ENCODE measurements around the gene CD300E. TPM values are rescaled to one million over a fixed set of nuclear protein-coding genes. Genes with fewer than 3 reads are reported as not detected.
"Not testable (repeated sequence)": the region's sequence is repeated elsewhere in the genome, so short reads cannot be mapped to it uniquely, and the experiment has no call there.

Gene CD300E
- total and polyA plus RNA-seq, 2 donors (not counting 1 experiment from before 2014, with no cell fraction given), result 0.10 to 0.92 TPM

DNA sequence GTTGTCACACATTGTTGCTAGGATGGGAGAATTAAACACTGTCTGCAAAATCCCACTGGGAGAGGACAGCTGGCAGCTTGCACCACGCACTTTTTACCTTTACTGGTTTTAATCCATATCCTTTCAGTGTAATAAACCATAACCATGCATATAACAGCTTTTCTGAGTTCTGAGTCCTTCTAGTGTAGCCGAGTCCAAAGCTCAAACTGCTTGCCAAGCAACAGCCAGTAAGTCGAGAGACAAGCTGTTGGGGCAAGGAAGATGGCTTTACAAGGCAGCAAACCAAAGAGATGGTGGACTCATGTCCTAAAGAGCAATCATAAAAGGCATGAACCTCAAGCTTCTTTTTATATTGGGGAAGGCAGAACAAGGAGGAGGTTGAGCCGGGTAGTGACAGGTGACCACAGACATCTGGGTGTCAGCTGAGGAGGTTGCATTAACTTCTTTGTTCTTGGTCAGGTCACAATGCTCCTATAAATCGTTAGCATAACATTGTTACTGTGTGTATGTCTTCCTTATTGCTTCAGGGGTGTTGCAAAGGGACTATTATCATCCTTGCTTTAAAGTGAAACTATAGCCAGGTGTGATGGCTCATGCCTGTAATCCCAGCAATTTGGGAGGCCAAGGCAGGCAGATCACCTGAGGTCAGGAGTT is 48.9 kb downstream of the CD300E start:
- WGBS (ENCODE audit: insufficient coverage), result 74% methylated on average over 5 of the region's 5 CpGs
- Mint-ChIP-seq H3K27me3 (peaks cover 39% of the 10 kb centered on the region), H3K4me3 (no peak overlapping the region), H3K9me3 (ENCODE audit: insufficient read depth) (no peaks in the 10 kb centered on the region), H3K4me1 (peaks cover 2% of the 10 kb centered on the region), H3K27ac (no peak overlapping the region)
- H3K27ac ChIP-seq (ENCODE audit: low read length in 2 of 2), result no peak overlapping the region
- H3K4me1 ChIP-seq (ENCODE audit: control insufficient read depth in 2 of 2, insufficient read depth in 2 of 2, low read length in 2 of 2), result no peaks in the 10 kb centered on the region
- no peak overlapping the region for H2AFZ ChIP-seq (ENCODE audit: insufficient read depth, low read depth, low read length, poor library complexity, severe bottlenecking)
- intact Hi-C loops (cut with micrococcal nuclease), result no loop called here
- TF ChIP-seq, protein P1, sequence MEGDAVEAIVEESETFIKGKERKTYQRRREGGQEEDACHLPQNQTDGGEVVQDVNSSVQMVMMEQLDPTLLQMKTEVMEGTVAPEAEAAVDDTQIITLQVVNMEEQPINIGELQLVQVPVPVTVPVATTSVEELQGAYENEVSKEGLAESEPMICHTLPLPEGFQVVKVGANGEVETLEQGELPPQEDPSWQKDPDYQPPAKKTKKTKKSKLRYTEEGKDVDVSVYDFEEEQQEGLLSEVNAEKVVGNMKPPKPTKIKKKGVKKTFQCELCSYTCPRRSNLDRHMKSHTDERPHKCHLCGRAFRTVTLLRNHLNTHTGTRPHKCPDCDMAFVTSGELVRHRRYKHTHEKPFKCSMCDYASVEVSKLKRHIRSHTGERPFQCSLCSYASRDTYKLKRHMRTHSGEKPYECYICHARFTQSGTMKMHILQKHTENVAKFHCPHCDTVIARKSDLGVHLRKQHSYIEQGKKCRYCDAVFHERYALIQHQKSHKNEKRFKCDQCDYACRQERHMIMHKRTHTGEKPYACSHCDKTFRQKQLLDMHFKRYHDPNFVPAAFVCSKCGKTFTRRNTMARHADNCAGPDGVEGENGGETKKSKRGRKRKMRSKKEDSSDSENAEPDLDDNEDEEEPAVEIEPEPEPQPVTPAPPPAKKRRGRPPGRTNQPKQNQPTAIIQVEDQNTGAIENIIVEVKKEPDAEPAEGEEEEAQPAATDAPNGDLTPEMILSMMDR (IDR thresholded peaks at IDR 0.05), result no peak
- no peak for TF ChIP-seq EZH2 (IDR thresholded peaks at IDR 0.05; ENCODE audit: borderline replicate concordance, insufficient read depth, low read depth, low read length, poor library complexity, severe bottlenecking)
- no peak for ATAC-seq (ENCODE audit: low read depth)
- H3K27me3 ChIP-seq (replicated peaks in 1 of 4; ENCODE audit: control extremely low read depth in 1 of 4, control insufficient read depth in 3 of 4, insufficient read depth in 4 of 4, low read length in 3 of 4), result peaks cover 0 to 21% (median 6%) of the 10 kb centered on the region in 4 experiments
- no peak overlapping the region for H3K9ac ChIP-seq (ENCODE audit: low read length)
- no peak for DNase-seq
- ChIA-PET POLR2A (interaction anchor here (0.5 kb wide), 1 partner anchor 71 kb away, joined by 4 read pairs; no protein-coding TSS in a partner anchor), CTCF (interaction anchor here (1.6 kb wide), 1 partner anchor 83 kb away, joined by 5 read pairs; no protein-coding TSS in a partner anchor)
- no peaks in the 10 kb centered on the region for H3K79me2 ChIP-seq (ENCODE audit: control insufficient read depth, insufficient read depth, low read length)
- H3K4me2 ChIP-seq (replicated peaks; ENCODE audit: low read depth, low read length, poor library complexity, severe bottlenecking), result no peak overlapping the region
- no peak overlapping the region for H3K4me3 ChIP-seq (ENCODE audit: control extremely low read depth in 1 of 5, extremely low read depth in 1 of 5, insufficient read depth in 1 of 5, low read depth in 2 of 5, low read length in 4 of 5)
- no peaks in the 10 kb centered on the region for H3K9me3 ChIP-seq (ENCODE audit: control extremely low read depth in 1 of 3, control insufficient read depth in 2 of 3, insufficient read depth in 1 of 3, low read length in 2 of 3)
- no peaks in the 10 kb centered on the region for H3K36me3 ChIP-seq (replicated peaks in 1 of 2; ENCODE audit: control extremely low read depth in 1 of 2, control insufficient read depth in 1 of 2, extremely low read depth in 1 of 2, insufficient read depth in 2 of 2, low read length in 1 of 2)
- H4K20me1 ChIP-seq (ENCODE audit: control insufficient read depth, insufficient read depth, low read length, poor library complexity, severe bottlenecking), result no peaks in the 10 kb centered on the region

DNA sequence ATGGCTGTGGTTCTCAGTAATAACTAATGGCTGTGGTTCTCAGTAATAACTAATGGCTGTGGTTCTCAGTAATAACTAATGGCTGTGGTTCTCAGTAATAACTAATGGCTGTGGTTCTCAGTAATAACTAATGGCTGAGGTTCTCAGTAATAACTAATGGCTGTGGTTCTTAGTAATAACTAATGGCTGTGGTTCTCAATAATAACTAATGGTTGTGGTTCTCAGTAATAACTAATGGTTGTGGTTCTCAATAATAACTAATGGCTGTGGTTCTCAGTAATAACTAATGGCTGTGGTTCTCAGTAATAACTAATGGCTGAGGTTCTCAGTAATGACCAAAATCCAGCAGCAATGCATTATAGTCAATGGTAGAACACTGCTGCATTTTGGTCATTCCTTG is 49.9 kb downstream of the CD300E start:
- H3K4me2 ChIP-seq (replicated peaks; ENCODE audit: low read depth, low read length, poor library complexity, severe bottlenecking); H3K9me3 Mint-ChIP-seq (ENCODE audit: insufficient read depth); H3K4me3 Mint-ChIP-seq; H3K27ac Mint-ChIP-seq; H4K20me1 ChIP-seq (ENCODE audit: control insufficient read depth, insufficient read depth, low read length, poor library complexity, severe bottlenecking); H3K79me2 ChIP-seq (ENCODE audit: control insufficient read depth, insufficient read depth, low read length); H3K36me3 ChIP-seq (replicated peaks in 1 of 2; ENCODE audit: control extremely low read depth in 1 of 2, control insufficient read depth in 1 of 2, extremely low read depth in 1 of 2, insufficient read depth in 2 of 2, low read length in 1 of 2); H3K4me1 ChIP-seq (ENCODE audit: control insufficient read depth in 2 of 2, insufficient read depth in 2 of 2, low read length in 2 of 2); H3K9ac ChIP-seq (ENCODE audit: low read length); H2AFZ ChIP-seq (ENCODE audit: insufficient read depth, low read depth, low read length, poor library complexity, severe bottlenecking); H3K27ac ChIP-seq (ENCODE audit: low read length in 2 of 2); DNase-seq; H3K9me3 ChIP-seq (ENCODE audit: control extremely low read depth in 1 of 3, control insufficient read depth in 2 of 3, insufficient read depth in 1 of 3, low read length in 2 of 3); ATAC-seq (ENCODE audit: low read depth); H3K4me3 ChIP-seq (ENCODE audit: control extremely low read depth in 1 of 5, extremely low read depth in 1 of 5, insufficient read depth in 1 of 5, low read depth in 2 of 5, low read length in 4 of 5); intact Hi-C loops (cut with micrococcal nuclease); H3K4me1 Mint-ChIP-seq; POLR2A ChIA-PET: not testable (repeated sequence)
- H3K27me3 ChIP-seq (replicated peaks in 1 of 4; ENCODE audit: control extremely low read depth in 1 of 4, control insufficient read depth in 3 of 4, insufficient read depth in 4 of 4, low read length in 3 of 4), result peaks cover 0 to 31% (median 10%) of the 10 kb centered on the region in 4 experiments
- peaks cover 42% of the 10 kb centered on the region for H3K27me3 Mint-ChIP-seq
- CTCF ChIA-PET, result interaction anchor here (1.6 kb wide), 1 partner anchor 84 kb away, joined by 5 read pairs; no protein-coding TSS in a partner anchor

Data from B cell (primary cell).